Stimulated activated CD8-positive, alpha-beta memory T cell treated with anti-CD3 and anti-CD28 coated beads, Interleukin-4, amount 100 ng/mL, for 1 hour (primary cell): Measurements from ENCODE around the gene UFM1.
"Not testable (repeated sequence)": the region's sequence is repeated elsewhere in the genome, so short reads cannot be mapped to it uniquely, and the experiment has no call there.

Source experiments
- DNase-seq, 2 donors: peaks; one replicate each; pipeline ENCODE4 v3.0.0-alpha.2; 2020; ENCODE audit warnings: low read depth in 2 of 2, low spot score in 1 of 2

The UFM1 gene

GRCh38 chr13:38365661-38366060, 16.0 kb downstream of the UFM1 start:
- no peak for DNase-seq

DNA sequence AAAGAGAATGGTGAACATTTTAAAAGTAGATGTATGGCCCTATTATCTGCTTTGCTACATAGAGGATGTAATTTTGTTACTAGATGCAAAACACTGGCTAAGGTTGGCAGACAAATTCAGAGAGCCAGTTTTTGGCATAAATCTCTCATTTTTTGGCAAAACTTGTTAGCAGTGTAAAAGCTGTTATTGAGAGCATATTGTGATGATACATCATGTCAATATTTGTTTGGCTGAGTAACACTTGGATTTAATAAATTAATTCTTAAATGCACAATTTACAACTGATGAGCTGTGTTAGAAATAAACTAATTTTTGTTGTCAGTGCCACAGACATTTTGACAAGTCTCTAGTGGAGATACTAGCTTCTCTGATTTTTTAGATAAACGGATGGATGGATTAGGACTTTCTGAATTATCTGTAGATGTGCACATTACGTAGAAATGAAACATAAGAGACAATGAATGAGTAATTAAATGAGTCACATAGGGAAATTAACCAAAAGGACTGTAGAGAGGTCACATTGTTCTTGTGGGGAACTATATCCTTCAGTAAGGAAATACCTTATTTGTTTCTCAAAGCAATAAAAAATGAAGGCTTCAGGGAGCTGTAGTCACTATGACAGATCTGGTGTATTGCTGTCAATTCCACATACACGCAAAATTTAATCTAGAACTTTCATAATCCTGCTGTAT, 17.4 kb downstream of the UFM1 start:
- no peak for DNase-seq

DNA sequence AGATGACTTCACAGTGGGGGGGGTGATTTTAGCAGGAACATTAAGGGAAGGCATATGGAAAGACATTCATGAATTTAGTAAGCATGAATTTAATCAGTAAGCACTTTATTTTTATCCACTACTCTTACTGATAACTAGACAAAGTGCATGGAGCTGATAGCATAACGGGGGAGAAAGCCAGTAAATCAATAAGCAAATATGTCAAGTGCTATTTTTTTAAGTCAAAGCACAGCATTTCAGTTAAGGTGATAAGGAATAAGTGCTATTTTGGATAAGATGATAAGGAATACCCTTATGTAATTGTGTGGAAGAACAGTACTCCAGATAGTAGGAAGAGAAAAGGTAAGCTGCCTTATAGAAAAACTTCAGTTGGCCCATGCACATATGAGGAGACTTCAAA, 19.4 kb downstream of the UFM1 start:
- no peak for DNase-seq

DNA sequence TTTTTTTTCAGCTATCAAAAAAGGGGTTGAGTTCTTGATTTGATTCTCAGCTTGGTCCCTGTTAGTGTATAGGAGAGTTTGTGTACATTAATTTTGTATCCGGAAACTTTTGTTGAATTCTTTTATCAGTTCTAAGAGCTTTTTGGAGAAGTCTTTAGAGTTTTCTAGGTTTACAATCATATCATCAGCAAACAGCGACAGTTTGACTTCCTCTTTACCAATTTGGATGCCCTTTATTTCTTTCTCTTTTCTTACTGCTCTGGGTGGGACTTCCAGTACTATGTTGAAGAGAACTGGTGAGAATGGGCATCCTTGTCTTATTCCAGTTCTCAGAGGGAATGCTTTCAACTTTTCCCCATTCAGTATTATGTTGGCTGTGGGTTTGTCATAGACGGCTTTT, 20.4 kb downstream of the UFM1 start:
- DNase-seq: not testable (repeated sequence)

DNA sequence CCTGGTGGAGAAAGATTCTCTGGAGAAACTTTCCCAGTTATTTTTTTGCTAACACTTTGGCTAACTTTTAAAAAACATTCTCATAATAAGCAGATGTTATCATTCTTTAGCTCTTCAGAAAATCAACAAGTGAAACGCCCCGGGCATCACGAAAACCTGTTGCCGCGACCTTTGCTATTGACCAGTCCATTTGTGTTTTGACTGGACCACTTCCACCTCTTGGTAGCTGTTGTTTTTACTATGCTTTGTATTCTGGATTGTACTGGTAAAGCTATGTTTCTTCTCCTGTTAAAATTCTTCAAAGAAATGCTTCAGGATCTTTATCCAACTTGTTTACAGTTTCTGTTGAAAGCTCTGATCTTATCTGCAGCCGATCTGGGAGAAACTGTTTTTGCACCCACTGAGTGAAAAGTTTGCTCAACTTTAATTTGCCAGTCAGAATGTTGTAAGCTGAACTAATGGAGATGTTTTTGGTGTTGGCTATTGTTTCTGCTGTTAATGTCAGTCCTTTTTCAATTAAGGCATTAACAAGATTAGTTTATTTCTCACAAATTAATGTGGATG, 23.3 kb downstream of the UFM1 start:
- DNase-seq: no peak

DNA sequence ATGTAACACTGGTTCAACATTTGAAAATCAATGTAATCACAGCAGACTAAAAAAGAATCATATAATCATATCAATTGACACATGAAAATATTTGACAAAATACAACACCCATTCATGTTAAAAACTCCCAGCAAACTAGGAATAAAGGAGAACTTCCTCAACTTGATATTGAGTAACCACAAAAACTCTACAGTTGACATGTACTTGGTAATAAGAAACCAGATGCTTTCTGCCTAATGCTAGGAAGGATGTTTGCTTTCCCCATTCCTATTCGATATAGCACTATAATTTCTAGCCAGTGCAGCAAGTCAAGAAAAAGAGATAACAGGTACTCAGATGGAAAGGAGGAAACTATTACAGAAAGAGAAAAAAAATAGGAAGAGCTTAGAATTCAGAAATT, 26.9 kb downstream of the UFM1 start:
- no peak for DNase-seq

- DNase-seq: no peak
Observed at GRCh38 chr13:38381890-38382289, 32.2 kb downstream of the UFM1 start.

- no peak for DNase-seq
Observed at GRCh38 chr13:38382946-38383345, 33.3 kb downstream of the UFM1 start.

- DNase-seq: no peak
Observed at GRCh38 chr13:38384171-38384570, 34.5 kb downstream of the UFM1 start.

DNA sequence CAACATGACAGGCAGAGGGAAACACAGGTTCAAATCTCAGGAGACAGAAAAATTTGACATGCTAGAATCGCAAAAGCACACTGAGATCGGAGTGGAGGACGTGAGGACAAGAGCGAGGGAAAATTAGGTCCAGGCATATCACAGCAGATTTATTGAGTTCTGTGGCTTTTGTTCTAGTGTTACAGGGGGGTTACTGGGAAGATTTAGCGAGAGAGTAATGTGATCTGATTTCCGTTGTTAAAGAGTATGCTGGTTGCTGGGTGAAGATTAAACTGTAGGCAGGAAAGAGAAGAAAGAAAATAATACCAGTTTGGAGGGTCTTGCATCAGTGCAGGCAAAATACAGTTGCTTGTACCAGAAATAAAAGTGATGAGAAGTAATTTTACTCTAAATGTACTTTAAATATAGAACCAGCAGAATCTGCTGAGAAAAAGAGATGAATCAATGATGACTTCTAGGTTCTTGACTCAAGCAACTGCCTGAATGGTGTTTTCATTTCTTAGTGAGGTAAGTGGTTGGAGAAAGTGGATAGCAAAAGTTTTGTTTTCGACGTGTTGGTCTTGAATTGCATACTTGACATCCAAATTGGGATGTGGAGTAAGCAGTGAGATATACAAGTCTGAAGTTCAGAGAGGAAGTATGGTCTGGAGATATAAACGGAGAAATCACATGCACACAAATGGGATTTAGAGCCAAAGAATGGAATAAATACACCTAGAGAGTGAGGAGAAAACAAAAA, 35.7 kb downstream of the UFM1 start:
- DNase-seq: no peak

DNA sequence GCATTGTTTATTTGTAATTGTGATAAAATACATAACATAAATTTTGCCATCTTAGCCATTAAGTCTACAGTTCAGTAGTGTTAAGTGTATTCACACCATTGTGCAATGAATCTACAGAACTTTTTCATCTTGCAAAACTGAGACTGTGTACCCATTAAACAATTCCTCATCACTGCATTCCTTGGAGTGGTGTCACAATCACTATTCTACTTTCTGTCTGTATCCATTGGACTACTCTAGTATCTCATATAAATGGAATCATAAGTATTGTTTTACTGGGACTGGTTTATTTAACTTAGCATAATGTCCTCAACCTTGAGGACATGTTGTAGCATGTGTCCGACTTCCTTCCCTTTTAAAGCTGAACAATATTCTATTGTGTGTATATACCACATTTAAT, 36.8 kb downstream of the UFM1 start:
- DNase-seq: no peak

DNA sequence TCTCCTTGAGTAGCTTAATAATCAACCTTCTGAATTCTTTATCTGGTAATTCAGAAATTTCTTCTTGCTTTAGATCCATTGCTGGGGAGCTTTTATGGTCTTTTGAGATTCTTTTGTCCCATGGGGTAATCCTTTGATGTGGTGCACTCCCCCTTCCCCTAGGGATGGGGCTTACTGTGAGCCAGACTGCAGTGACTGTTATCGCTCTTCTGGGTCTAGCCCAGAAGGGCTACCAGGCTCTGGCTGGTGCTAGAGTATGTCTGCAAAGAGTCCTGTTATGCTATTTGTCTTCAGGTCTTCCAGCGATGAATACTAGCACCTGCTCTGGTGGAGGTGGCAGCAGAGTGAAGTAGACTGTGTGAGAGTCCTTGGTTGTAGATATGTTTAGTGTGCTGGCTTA, 41.7 kb downstream of the UFM1 start:
- DNase-seq: no peak

- DNase-seq: no peak
Observed at GRCh38 chr13:38394777-38395496, 45.3 kb downstream of the UFM1 start.

- DNase-seq: no peak
Observed at GRCh38 chr13:38395497-38395788, 45.8 kb downstream of the UFM1 start.

GRCh38 chr13:38398711-38399493, 49.3 kb downstream of the UFM1 start:
- DNase-seq: no peak

- no peak for DNase-seq
Observed at GRCh38 chr13:38399535-38399934, 49.9 kb downstream of the UFM1 start.

GRCh38 chr13:38401276-38401675, 51.6 kb downstream of the UFM1 start:
- no peak for DNase-seq

DNA sequence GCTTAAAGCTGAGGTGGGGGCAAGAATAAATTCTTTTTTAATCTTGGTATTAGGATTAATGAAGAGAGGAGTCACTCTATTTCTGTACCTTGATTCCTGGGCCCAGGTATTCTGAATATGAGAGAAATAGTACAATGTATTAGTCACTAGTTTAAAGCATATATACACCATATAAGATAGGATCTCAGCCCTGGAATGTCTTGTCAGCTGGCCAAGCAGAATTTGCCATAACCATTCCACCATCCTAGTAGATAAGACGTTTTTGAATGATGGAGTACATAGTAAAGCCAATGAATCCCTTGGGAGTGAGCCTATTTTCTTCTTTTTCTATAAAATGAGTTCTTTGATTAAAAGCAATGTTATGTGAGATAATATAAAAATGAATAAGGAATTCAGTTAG, 55.6 kb downstream of the UFM1 start:
- DNase-seq: no peak

GRCh38 chr13:38409771-38410170, 60.1 kb downstream of the UFM1 start:
- no peak for DNase-seq

DNA sequence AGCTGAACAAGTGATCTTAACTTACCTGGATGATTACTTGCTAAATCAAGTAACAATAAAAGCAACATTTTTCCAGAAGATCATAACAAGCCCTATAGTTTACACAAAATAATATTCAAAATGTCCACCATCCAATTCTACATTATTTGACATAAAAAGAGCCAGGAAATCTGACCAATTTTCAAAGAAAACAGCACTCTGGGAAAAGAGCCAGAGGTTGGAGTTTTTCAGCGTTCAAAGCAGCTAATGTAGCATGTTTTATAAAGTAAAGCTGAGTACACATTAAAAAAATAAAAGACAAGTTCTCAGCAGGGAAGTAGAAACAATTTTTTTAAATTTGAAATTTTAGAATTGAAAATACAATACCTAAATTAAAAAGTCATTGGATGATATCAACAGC, 62.6 kb downstream of the UFM1 start:
- no peak for DNase-seq
